GM19240 (cell line): ENCODE data around the gene ANKS1A.
"Not testable (repeated sequence)": the region's sequence is repeated elsewhere in the genome, so short reads cannot be mapped to it uniquely, and the experiment has no call there.

Experiments
- DNase-seq: peaks from one replicate; pipeline ENCODE4 v3.0.0; 2011; ENCODE audit warnings: low spot score; ENCODE audit not compliant: insufficient read length

ANKS1A gene

DNA sequence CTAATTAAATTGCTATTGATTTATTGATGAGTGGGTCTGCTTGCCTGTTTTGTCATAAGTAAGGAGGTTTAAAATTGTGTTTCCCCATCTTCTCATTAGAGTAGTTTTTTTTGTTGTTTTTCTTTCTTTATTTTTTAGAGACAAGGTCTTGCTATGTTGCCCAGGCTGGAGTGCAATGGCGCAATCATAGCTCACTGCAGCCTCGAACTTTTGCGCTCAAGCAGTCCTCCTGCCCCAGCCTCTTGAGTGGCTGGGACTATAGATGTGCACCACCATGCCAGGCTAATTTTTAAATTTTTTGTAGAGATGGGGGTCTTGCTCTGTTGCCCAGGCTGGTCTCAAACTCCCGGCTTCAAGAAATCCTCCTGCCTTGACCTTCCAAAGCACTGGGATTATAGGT, 31.0 kb downstream of the ANKS1A start:
- no peak for DNase-seq

DNA sequence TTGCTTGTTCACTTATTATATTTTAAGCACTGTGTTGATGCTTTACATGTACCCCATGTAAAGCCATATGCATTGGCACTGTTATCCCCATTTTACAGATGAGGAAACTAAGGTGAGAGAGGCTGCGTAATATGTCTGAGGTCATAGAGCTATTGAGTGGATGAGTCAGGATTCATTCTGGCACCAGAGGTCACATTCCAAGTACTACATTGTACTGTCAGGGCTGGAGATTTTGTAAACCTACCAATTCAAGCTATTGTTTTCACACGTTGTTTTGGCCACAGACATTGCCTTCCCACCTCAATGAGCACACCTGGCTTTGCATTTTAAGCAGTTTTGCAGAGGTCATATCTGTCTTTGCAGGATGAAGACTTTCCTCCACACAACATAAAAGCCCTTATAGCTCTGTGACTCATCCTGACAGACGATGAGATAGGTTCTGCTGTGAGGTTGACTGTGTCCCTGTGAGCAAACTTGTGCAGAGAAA, 33.2 kb downstream of the ANKS1A start:
- DNase-seq, result no peak

DNA sequence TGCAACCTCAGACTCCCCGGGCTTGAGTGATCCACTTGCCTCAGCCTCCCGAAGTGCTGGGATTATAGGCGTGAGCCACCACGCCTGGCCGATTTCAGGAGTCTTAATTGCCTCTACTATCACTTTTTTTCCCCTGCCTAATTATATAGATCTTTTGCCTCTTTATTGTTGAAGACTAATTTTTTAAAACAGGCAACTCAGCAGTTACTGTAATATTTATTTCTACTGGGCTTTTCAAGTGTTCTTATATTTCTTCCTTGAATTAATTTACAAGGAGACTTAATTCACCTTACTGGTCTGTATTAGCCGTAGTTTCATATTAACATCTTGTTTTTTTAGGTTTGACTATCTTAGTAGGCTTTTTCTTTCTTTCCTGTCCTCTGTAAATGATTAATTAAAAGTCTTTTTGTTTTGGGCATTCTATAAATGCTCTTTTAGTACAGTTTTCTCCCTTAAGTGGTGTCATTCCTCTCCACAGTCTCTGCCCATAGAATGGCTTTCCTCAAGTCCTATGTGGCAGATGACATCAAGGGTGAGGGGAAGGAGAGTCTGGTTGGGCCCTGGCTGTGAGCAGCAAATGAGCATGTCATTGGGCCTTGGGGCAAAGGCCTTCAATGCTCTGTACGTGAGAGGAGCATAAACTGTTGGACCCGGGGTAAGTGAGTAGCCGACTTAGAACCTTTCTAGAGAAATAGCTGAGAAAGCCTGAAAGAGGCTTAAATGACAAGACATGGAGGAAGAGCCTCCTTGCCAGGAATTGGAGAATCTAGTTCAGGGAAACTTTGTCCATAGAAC, 36.0 kb downstream of the ANKS1A start:
- no peak for DNase-seq

DNA sequence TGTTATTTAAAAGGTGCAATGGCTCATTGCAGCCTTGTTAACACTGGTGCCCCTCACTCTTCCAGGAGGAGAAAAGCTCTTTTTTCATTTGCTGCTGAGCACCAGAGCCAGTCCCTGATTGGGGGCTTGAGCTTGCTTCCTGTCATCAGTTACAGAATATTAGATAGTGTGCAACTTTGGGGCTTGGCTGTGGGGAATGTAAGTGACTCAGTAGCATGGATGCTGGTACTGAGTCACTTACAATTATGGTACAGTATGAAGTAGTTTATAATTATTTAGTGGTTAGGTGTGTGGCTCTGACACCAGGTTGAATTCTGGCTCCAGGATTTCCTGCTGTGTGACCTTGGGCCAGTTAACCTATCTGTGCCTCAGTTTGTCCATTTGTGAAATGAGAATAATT, 37.6 kb downstream of the ANKS1A start:
- DNase-seq, result no peak

DNA sequence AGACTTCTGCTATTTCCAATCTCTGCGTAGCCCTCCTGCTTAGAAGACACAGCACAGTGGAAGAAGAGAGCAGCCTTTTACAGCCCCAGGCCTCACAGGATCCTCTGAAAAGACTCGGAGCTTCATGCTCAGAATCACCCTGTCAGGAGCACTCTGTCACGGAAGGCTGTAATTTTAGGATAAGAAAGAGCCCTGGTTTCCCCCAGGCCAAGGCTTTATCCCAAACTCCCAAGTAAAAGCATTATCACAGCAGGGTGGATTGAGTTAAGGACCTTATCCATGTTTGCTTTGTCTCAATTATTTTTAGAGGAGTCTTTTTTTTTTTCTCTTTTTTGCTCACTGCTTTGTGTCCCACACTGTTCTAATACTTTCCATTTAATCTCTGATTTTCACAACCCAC, 39.2 kb downstream of the ANKS1A start:
- no peak for DNase-seq

DNA sequence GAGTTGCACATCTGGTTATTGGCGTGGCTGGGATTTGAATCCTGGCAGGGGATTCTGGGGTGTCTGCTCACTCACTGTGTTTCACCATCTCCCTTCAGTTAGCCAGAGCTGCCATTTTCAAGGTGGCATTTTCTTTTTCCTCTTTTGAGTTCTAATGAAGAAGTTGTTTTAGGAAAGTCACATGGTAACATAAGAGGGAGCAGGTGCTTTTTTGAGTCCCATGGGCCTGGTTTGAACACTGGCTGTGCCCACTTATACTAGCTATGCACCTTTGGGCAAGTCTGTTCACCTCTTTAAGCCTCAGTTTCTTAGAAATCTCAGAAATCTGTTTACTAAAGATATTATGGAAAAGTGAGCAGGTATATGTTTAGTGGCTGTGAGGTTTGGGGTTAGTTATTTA, 39.6 kb downstream of the ANKS1A start:
- no peak for DNase-seq

DNA sequence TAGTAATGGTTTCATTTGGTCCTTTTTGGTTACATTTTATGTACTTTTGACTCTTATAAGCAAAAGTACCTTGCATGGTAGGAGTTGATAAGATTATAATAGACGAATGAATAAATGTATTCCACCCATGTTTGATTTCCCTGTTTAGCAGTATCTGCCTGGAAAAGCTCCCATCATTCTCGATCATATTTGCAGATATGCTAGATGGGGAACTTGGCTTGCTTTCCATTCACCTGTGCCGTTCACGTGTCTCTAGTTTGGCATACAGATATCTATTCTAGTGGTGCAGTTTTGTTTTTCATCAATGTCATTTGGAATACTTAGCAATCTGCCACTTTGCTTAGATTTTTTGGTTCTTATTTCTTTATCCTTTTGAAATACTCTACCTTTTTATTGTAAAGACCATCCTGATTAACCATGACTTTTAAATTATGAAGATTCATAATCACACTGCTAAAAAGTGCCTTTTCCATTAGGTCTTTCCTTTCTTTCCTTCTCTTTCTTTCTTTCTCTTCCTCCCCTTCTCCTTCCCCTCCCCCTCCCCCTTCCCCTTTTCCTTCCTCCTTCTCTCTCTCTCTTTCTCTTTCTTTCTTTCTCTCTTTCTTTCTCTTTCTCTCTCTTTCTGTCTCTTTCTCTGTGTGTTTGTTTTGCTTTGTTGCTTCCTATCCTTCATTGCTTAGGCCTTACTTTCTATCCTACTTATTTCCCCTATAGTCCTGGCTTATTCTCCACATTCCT, 40.4 kb downstream of the ANKS1A start:
- DNase-seq, result no peak

DNA sequence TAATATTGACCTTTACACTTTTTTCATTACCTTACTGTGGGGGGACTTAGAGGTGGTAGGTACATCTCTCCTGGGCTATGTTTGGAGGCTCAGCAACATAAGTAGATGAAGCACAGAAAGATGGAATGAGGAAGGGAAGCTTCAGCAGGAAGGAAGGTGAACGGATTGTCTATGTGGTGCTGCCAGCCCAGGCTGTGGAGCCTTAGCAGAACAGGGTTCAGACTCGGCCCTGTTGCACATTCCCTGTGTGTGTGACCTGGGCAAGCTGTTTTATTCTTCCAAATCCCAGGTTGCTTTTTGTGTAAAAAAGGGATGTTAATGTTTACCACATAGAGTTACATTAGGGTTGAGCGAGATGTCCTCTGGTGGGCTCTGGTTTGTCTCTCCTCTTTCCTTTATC, 41.2 kb downstream of the ANKS1A start:
- DNase-seq, result no peak

DNA sequence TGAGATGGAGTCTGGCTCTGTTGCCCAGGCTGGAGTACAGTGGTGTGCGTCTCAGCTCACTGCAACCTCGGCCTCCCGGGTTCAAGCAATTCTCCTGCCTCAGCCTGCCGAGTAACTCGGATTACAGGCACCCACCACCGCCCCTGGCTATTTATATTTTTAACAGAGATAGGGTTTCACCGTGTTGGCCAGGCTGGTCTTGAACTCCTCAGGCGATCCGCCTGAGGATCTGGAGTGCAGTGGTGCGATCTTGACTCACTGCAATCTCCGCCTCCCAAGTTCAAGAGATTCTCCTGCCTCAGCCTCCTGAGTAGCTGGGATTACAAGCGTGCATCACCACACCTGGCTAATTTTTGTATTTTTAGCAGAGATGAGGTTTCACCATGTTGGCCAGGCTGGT, 43.1 kb downstream of the ANKS1A start:
- not testable (repeated sequence) for DNase-seq

DNA sequence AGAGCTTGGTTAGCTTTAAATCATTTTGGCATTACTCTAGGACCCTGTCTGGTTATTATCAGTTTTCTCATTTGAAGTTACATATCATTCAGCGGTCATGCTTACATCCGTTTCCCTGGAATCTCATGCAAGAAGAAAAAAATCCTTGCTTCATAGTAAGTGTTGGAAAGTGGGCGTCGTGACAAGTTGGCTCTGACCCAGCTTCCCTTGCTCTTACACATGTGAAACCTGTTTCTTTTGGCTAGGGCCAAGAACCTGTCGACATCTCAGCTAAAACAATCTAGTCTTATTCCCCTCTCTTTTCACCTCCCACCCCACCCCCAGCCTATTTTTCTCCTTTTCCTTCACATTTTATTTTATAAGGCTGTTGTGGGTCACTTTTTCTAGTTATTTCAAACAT, 45.5 kb downstream of the ANKS1A start:
- DNase-seq, result no peak

DNA sequence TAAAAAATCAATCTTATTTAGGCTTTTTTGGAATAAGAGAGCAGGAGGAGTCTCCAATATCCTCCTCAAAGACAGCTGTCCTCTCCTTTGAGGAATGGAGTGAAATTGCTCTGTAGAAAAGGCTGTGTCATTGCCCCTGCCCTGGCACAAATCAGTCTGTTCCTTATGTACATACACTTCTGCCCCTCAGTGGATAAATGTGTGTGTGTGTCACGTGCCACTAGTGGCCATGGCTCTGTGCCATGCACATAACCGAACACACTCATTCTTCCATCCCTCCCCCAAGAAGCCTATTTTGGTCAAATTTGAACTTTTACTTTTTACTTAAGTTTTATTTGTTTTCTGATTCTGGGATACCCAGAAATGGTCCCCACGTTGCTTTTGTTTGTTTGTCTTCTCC, 49.2 kb downstream of the ANKS1A start:
- no peak for DNase-seq

DNA sequence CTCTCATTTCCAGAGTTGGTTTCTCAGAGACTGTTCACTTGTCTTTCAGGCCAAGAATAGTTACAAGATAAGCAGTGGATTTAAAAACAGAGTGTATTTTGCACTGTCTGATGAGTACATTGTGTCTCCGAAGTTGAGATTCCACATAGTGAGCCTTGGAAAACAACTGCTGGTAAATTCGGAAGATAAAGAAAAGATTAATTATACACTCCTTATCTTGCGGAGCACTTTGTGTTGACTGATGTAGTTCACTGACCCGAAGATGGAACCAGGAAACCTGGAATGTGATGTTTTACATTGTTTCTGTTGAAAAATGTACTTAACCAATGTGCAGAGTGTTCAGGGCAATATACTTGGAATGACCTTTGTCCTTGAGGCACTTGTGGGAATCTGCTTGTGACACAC, 51.0 kb downstream of the ANKS1A start:
- no peak for DNase-seq

DNA sequence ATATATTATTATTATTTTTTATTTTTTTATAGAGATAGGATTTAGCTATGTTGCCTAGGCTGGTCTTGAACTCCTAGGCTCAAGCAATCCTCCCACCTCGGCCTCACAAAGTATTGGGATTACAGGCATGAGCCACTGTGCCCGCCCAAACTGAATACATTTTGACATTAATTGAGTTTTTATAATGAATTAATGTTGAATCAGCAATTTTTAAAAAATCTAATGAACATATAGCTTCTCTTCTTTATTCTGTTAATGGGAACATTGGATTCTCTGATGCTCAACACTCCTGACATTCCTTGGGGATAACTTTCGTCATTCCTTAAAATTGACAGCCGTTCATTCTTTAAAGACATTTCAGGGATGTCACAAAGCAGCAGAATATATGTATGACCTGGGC, 52.4 kb downstream of the ANKS1A start:
- DNase-seq, result no peak

DNA sequence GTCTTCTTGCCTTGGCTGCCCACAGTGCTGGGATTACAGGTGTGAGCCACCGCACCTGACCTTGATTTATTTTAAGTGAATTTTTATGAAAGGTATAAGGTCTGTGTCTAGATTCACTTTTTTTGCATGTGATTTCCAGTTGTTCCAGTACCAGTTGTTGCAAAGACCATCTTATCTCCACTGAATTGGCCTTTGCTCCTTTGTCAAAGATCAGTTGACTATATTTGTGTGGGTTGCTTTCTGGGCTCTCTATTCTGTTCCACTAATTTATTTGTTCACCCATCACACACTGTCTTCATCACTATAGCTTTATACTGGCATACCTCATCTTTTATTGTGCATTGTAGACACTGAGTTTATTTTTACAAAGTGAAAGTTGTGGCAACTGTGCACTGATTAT, 56.3 kb downstream of the ANKS1A start:
- DNase-seq, result no peak

DNA sequence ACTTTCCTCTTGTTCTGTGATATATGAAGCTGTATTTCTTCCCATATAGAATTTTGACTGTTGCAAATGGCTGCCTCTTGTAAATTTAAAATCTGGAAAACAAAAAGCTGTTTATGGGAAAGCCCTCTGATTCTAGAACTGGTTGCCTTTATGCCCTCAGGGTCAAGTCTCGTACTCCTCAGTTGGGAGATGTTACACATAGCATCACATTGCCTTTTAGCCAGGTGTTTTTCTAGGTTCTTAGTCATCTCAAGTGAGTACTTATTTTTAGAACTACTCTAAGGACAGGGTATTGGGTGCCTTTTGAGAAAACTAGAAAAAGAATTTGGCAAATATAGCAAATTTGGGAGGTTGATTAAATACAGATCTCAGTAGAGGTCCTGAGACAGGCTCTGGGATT, 58.5 kb downstream of the ANKS1A start:
- no peak for DNase-seq

DNA sequence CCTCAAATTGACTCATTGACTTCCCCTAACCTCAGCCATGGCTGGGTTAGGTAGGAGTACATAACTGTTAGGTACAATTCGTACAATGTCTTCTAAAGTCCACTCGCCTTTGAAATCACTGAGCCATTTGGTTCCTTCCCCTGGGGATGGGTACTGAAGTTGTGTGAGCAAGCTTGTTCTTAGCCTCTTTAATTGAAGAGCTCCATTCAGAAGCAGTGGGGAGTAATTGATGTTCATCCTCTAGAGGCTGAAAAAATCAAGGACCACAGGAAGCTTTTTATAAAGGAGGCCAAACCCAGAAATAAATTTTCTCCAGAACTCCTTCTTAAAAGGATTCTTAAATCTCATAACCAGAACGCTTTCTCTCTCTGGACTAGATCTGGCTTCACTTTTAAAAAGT, 60.6 kb downstream of the ANKS1A start:
- no peak for DNase-seq

DNA sequence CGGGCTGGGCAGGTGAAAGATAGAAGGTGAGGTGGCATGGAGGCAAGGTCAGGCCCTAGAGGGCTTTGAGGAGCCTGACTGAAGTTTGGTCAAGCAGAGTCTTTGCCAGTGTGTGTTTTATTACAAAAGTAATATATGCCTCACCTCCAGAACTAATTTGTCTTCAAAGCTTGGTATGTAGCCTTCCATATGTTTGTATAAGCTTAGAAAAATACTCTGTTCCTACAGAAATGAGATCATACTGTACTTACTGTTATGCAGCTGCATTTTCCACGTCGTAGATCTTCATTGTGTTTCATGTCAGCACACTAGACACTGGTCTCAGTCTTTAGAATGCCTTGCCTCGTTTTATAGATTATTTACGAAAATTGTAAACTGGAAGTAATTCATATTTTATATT, 61.8 kb downstream of the ANKS1A start:
- DNase-seq, result no peak

DNA sequence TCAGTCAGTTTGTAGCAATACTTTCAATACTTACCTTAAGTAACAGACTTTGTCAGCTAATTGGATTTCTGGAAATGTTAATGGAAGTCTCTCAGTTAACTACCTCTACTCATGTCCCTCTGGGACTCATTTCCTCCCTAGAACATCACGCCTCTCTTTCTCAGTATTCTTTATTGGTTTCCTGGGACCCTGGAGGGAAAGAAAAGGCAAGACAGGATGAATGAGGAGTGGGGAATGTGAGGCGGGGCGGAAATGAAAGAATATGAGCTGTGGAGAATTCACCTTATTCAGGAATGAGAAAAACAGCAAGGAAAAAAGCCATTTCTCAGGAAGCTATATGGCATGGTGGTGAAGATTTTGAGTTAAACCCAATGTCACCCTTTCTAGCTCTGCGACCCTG, 62.7 kb downstream of the ANKS1A start:
- DNase-seq, result no peak

DNA sequence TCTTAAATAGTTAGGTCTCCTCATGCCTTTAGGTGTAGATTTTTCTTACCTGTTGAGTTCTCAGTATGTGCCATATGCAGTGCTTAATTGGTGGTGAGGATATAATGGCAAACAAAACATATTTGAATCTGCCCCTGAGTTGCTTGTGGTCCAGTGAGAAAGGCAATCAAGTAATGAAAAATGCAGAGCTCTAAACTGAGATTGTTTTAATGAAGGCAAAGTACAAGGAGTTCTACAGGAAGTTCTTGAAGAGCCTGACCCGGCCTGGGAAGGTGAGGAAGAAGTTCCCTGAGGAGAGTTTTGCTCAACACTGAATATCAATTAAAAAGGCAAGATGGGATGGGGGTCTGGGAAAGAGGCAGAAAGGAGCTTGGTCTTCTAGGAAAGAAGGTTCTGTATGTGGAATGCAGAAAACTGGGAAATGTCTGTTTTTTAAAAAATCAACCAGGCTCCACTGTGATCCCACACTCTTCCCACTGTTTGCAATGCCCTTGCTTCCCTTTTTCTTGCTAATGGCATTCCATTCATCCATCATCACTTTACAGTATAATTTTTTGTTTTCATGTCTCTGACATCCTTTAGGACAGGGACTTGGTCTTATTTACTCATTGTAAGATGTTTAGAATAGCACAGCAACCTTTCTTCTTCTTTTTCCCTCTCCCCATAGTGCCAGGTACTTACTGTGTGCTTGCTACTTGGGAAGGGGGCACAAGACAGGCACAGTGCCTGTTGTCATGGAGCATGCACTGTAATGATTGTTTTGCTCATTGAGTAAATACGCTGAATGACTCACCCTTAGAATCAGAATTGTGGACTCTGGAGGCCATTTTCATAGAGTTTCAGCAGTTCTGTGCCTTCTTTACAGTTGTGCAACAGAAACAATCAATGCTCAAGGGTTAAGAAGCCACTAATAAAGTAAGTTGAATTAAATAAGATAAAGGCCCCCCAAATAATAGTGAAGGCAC, 64.3 kb downstream of the ANKS1A start:
- no peak for DNase-seq

DNA sequence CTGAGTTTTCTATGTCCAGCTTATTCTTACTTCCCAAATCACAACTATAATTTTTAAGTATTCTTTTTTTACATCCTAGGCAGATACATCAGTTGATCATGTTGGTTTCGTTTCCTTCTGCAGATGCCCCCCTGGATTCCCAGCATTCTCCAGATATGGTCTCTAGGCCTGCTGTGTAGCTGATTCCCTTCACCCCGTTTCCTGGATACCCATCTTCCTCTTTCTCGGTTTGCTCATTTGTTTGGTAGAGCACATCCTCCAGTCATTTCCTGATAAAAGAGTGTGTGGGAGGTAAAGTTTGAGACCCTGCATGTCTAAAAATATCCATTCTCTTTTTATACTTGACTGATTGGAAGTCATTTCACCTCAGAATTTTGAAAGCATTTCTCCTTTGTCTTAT, 66.4 kb downstream of the ANKS1A start:
- DNase-seq, result no peak

DNA sequence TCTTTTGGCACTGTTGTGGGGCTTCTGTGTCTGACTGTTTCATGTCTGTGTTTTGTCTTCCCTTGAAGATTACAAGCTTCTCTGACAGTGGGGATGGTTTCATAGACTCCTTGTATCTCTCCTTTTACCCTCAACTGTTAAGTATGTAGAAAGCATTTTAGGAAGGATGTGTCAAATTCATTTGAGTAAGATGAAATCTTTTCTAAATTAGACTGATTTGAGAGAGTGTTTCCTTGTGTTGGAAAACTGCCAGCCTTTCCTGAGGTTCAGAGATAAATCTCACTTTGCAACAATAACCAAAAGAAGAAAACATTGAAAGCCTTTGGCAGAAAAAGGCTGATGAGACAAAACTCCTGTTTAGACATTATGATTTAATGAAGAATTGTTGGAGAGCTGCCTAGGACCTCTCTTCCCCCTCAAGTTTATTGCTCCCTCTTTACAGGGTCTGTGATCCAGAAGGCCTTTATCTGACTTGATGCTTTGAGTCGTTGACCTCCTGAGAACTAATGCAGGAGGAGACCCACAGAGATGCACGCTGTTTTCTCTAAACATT, 68.3 kb downstream of the ANKS1A start:
- DNase-seq, result no peak
